ENCODE data around the gene NCEH1. TPM values are rescaled to one million over a fixed set of nuclear protein-coding genes. Genes with fewer than 3 reads are reported as not detected.

The NCEH1 gene
- total RNA-seq, 1 experiment from 2014 or later = 11.5 TPM

- no TSS peak for BruUV-seq (replicated peaks)
- ChIA-PET CTCF (interaction anchor here (3.1 kb wide), 1 partner anchor 337 kb away, joined by 22 read pairs; no protein-coding TSS in a partner anchor), RAD21 (ENCODE audit: low non-redundant PET in 1 of 2, low total read pairs in 2 of 2, uncharacterized antibody in 2 of 2, unreplicated experiment in 2 of 2) (no interaction called here), POLR2A (no interaction called here)
- no peak overlapping the region for H3K27ac ChIP-seq (ENCODE audit: low read depth, low read length)
- no peaks in the 10 kb centered on the region for H3K27me3 ChIP-seq (ENCODE audit: insufficient read depth, low read length)
- no peak overlapping the region for H3K9ac ChIP-seq (ENCODE audit: low read length)
- peaks cover 5% of the 10 kb centered on the region; the same call in 1 of the 2 replicates for H3K79me2 ChIP-seq (ENCODE audit: insufficient read depth, low read length)
- no peaks in the 10 kb centered on the region for H4K20me1 ChIP-seq (ENCODE audit: insufficient read depth)
- no peak overlapping the region for H3K4me2 ChIP-seq (ENCODE audit: low read length)
- intact Hi-C loops (cut with micrococcal nuclease) = loop anchor here (10.0 kb wide), 1 partner anchor 1024 kb away; no protein-coding TSS in a partner anchor
- H3K4me3 ChIP-seq (replicated peaks in 1 of 2; ENCODE audit: low read depth in 1 of 2, low read length in 2 of 2) = no peak overlapping the region
- no peak overlapping the region for H2AFZ ChIP-seq (ENCODE audit: low read depth, low read length, poor library complexity, severe bottlenecking)
- H3K9me2 ChIP-seq (ENCODE audit: insufficient read depth) = no peaks in the 10 kb centered on the region
- H3K9me3 ChIP-seq (ENCODE audit: control insufficient read depth in 1 of 2, insufficient read depth in 1 of 2, low read depth in 1 of 2, low read length in 2 of 2) = no peaks in the 10 kb centered on the region
- no peaks in the 10 kb centered on the region for H3K36me3 ChIP-seq (ENCODE audit: control insufficient read depth in 1 of 2, insufficient read depth in 2 of 2, low read length in 2 of 2)
- ATAC-seq = no peak
- DNase-seq (ENCODE audit: low read depth, low spot score) = no peak
- peaks cover 0 to 18% of the 10 kb centered on the region in 2 experiments; a peak in 3 of 4 replicates for H3K4me1 ChIP-seq (ENCODE audit: control insufficient read depth in 1 of 2, insufficient read depth in 2 of 2, low read length in 2 of 2)
- TF ChIP-seq POLR2AphosphoS5 (IDR thresholded peaks at IDR 0.05; ENCODE audit: low read depth, low read length) (no peak), ZFX (IDR thresholded peaks at IDR 0.05) (no peak), CBX3 (IDR thresholded peaks at IDR 0.05; ENCODE audit: low read depth) (no peak), EZH2 (IDR thresholded peaks at IDR 0.05) (no peak), POLR2A (IDR thresholded peaks at IDR 0.05; ENCODE audit: borderline replicate concordance, extremely low read depth, insufficient read depth, insufficient read length) (no peak), JUND (IDR thresholded peaks at IDR 0.05) (no peak), TCF7L2 (IDR thresholded peaks at IDR 0.05; ENCODE audit: borderline replicate concordance, extremely low read depth, insufficient read depth, insufficient read length) (no peak), FOSL1 (IDR thresholded peaks at IDR 0.05; ENCODE audit: low read depth) (no peak), EGR1 (IDR thresholded peaks at IDR 0.05; ENCODE audit: low read depth) (no peak), CEBPB (IDR thresholded peaks at IDR 0.05; ENCODE audit: low read depth) (no peak), CTCF (IDR thresholded peaks at IDR 0.05 in 2 of 3, conservative IDR thresholded peaks at IDR 0.05 in 1 of 3; ENCODE audit: borderline replicate concordance in 1 of 3, insufficient read depth in 1 of 3, low read depth in 2 of 3, low read length in 2 of 3) (no peak), ELF1 (IDR thresholded peaks at IDR 0.05; ENCODE audit: borderline replicate concordance, low read depth) (no peak), YY1 (IDR thresholded peaks at IDR 0.05; ENCODE audit: extremely low read depth, insufficient replicate concordance, low read depth, low read length) (no peak), ZNF274 (IDR thresholded peaks at IDR 0.05; ENCODE audit: low read depth, low read length) (no peak), SRF (IDR thresholded peaks at IDR 0.05; ENCODE audit: low read depth) (no peak), SIN3A (IDR thresholded peaks at IDR 0.05; ENCODE audit: low read depth) (no peak), SP1 (IDR thresholded peaks at IDR 0.05; ENCODE audit: low read depth) (no peak)
- TF ChIP-seq, protein P1, sequence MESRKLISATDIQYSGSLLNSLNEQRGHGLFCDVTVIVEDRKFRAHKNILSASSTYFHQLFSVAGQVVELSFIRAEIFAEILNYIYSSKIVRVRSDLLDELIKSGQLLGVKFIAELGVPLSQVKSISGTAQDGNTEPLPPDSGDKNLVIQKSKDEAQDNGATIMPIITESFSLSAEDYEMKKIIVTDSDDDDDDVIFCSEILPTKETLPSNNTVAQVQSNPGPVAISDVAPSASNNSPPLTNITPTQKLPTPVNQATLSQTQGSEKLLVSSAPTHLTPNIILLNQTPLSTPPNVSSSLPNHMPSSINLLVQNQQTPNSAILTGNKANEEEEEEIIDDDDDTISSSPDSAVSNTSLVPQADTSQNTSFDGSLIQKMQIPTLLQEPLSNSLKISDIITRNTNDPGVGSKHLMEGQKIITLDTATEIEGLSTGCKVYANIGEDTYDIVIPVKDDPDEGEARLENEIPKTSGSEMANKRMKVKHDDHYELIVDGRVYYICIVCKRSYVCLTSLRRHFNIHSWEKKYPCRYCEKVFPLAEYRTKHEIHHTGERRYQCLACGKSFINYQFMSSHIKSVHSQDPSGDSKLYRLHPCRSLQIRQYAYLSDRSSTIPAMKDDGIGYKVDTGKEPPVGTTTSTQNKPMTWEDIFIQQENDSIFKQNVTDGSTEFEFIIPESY (IDR thresholded peaks at IDR 0.05; ENCODE audit: extremely low read depth, insufficient replicate concordance, low read length) = no peak
- TF ChIP-seq, protein P2, sequence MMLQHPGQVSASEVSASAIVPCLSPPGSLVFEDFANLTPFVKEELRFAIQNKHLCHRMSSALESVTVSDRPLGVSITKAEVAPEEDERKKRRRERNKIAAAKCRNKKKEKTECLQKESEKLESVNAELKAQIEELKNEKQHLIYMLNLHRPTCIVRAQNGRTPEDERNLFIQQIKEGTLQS (IDR thresholded peaks at IDR 0.05) = no peak
- TF ChIP-seq, protein P3, sequence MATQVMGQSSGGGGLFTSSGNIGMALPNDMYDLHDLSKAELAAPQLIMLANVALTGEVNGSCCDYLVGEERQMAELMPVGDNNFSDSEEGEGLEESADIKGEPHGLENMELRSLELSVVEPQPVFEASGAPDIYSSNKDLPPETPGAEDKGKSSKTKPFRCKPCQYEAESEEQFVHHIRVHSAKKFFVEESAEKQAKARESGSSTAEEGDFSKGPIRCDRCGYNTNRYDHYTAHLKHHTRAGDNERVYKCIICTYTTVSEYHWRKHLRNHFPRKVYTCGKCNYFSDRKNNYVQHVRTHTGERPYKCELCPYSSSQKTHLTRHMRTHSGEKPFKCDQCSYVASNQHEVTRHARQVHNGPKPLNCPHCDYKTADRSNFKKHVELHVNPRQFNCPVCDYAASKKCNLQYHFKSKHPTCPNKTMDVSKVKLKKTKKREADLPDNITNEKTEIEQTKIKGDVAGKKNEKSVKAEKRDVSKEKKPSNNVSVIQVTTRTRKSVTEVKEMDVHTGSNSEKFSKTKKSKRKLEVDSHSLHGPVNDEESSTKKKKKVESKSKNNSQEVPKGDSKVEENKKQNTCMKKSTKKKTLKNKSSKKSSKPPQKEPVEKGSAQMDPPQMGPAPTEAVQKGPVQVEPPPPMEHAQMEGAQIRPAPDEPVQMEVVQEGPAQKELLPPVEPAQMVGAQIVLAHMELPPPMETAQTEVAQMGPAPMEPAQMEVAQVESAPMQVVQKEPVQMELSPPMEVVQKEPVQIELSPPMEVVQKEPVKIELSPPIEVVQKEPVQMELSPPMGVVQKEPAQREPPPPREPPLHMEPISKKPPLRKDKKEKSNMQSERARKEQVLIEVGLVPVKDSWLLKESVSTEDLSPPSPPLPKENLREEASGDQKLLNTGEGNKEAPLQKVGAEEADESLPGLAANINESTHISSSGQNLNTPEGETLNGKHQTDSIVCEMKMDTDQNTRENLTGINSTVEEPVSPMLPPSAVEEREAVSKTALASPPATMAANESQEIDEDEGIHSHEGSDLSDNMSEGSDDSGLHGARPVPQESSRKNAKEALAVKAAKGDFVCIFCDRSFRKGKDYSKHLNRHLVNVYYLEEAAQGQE (IDR thresholded peaks at IDR 0.05; ENCODE audit: low read depth) = no peak
Observed at GRCh38 chr3:172669021-172669420, 41.8 kb downstream of the NCEH1 start.

All from HCT116 (cell line).